ENCODE data around the gene ITM2C.

DNA sequence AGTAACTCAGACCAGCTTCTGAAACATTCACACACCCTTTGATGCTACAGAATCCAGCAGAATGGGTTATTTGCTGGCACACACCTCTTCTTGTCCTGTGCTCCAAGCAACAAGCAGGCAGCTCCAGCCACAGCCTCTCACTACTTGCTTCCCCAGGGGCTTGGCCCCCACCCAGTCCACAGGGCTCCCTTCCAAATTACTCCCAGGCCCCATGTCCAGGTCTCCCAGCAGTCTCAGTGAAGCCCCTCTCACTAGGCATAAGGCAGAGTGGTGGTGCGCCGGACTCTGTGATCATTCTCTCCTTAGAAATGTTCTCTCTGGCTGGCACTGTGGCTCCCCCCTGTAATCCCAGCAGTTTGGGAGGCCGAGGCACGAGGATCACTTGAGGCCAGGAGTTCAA is 25.9 kb downstream of the ITM2C start:
- TF ChIP-seq, protein P1, sequence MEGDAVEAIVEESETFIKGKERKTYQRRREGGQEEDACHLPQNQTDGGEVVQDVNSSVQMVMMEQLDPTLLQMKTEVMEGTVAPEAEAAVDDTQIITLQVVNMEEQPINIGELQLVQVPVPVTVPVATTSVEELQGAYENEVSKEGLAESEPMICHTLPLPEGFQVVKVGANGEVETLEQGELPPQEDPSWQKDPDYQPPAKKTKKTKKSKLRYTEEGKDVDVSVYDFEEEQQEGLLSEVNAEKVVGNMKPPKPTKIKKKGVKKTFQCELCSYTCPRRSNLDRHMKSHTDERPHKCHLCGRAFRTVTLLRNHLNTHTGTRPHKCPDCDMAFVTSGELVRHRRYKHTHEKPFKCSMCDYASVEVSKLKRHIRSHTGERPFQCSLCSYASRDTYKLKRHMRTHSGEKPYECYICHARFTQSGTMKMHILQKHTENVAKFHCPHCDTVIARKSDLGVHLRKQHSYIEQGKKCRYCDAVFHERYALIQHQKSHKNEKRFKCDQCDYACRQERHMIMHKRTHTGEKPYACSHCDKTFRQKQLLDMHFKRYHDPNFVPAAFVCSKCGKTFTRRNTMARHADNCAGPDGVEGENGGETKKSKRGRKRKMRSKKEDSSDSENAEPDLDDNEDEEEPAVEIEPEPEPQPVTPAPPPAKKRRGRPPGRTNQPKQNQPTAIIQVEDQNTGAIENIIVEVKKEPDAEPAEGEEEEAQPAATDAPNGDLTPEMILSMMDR (tag by site-specific recombination; IDR thresholded peaks at IDR 0.05), result no peak
- TF ChIP-seq SETDB1 (IDR thresholded peaks at IDR 0.05; ENCODE audit: insufficient read length, low read length), result no peak
- TF ChIP-seq, protein P2, sequence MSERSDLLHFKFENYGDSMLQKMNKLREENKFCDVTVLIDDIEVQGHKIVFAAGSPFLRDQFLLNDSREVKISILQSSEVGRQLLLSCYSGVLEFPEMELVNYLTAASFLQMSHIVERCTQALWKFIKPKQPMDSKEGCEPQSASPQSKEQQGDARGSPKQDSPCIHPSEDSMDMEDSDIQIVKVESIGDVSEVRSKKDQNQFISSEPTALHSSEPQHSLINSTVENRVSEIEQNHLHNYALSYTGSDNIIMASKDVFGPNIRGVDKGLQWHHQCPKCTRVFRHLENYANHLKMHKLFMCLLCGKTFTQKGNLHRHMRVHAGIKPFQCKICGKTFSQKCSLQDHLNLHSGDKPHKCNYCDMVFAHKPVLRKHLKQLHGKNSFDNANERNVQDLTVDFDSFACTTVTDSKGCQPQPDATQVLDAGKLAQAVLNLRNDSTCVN (tag by site-specific recombination; optimal IDR thresholded peaks at IDR 0.05), result no peak

Data from HEK293 (cell line).